GM12872 (cell line): ENCODE results near the gene CENPX.

Source experiments
- CTCF ChIP-seq: IDR thresholded peaks from 3 replicates; pipeline ENCODE4 v1.5.1; 2011; ENCODE audit warnings: low read depth, mild to moderate bottlenecking, low read length, moderate library complexity; ENCODE audit not compliant: insufficient read depth

The CENPX gene

GRCh38 chr17:82029391-82029790 lies 6.7 kb upstream of the CENPX start:
- no peak for TF ChIP-seq CTCF

GRCh38 chr17:82028966-82029365 lies 6.3 kb upstream of the CENPX start:
- no peak for TF ChIP-seq CTCF

- TF ChIP-seq CTCF: no peak
These were observed 5.6 kb upstream of the CENPX start for GRCh38 chr17:82028246-82028645.

- no peak for TF ChIP-seq CTCF
These were observed 2.9 kb upstream of the CENPX start for GRCh38 chr17:82025401-82026107.

GRCh38 chr17:82024859-82025258 lies 2.2 kb upstream of the CENPX start:
- no peak for TF ChIP-seq CTCF

GRCh38 chr17:82023447-82024241 lies 966 bp upstream of the CENPX start:
- no peak for TF ChIP-seq CTCF

- TF ChIP-seq CTCF: no peak
These were observed 336 bp upstream of the CENPX start, which contains the start of gene LRRC45 for GRCh38 chr17:82022981-82023446. Gene LRRC45 (plus strand): TSS chr17:82023305. CDS start chr17:82023644, 339 bp downstream.
